ENCODE data around the gene GPR78.

GRCh38 chr4:8547108-8547911 is 32.9 kb upstream of the GPR78 start:
- TF ChIP-seq CTCF (conservative IDR thresholded peaks at IDR 0.05; ENCODE audit: low read depth, low read length) (peak; percentile 35), RCOR1 (IDR thresholded peaks at IDR 0.05; ENCODE audit: insufficient replicate concordance, low read length) (peak; percentile 17), RFX5 (IDR thresholded peaks at IDR 0.05; ENCODE audit: low read depth, low read length) (no peak), ELK1 (IDR thresholded peaks at IDR 0.05; ENCODE audit: borderline replicate concordance, low read depth, low read length) (no peak), RAD21 (IDR thresholded peaks at IDR 0.05; ENCODE audit: low read length) (peak; percentile 47), BHLHE40 (IDR thresholded peaks at IDR 0.05; ENCODE audit: low read depth, low read length) (no peak), POLR2A (IDR thresholded peaks at IDR 0.05; ENCODE audit: low read depth, low read length) (no peak), MAFK (IDR thresholded peaks at IDR 0.05; ENCODE audit: low read depth, low read length) (peak; percentile 60), FOS (IDR thresholded peaks at IDR 0.05; ENCODE audit: low read depth, low read length) (no peak), USF2 (IDR thresholded peaks at IDR 0.05; ENCODE audit: low read depth, low read length) (no peak), NFE2L2 (IDR thresholded peaks at IDR 0.05; ENCODE audit: low read depth, low read length) (0 out of 2 replicates have a peak, but pooled peaks have one; percentile 15)

Data from IMR-90 (cell line).